Liver (tissue), 9 donors: ENCODE data around the gene HIBADH. TPM values are rescaled to one million over a fixed set of nuclear protein-coding genes. Genes with fewer than 3 reads are reported as not detected.

Experiments used
- DNase-seq: peaks from one replicate; pipeline ENCODE4 v3.0.0-alpha.2; 2017; ENCODE audit warnings: low spot score
- H3K27ac ChIP-seq, 2 donors: one replicate each; pipeline ENCODE4 v1.7.0; 2013; ENCODE audit warnings: inconsistent platforms in 2 of 2, low read length in 2 of 2, control low read depth in 1 of 2, low read depth in 1 of 2, mild to moderate bottlenecking in 1 of 2
- H3K27me3 ChIP-seq, 4 donors: one replicate each; pipeline versions ENCODE4 v1.6.1 to v1.7.0; 2013; ENCODE audit warnings: low read length in 3 of 4, inconsistent platforms in 1 of 4, mild to moderate bottlenecking in 1 of 4, moderate library complexity in 1 of 4; ENCODE audit not compliant: control insufficient read depth in 4 of 4, insufficient read depth in 4 of 4
- H3K36me3 ChIP-seq, 4 donors: one replicate each; pipeline versions ENCODE4 v1.6.1 to v1.7.0; 2013; ENCODE audit warnings: low read length in 3 of 4, mild to moderate bottlenecking in 3 of 4, low read depth in 1 of 4, moderate library complexity in 1 of 4; ENCODE audit not compliant: control insufficient read depth in 4 of 4, insufficient read depth in 3 of 4
- H3K4me1 ChIP-seq, 4 donors: one replicate each; pipeline versions ENCODE4 v1.6.1 to v1.7.0; 2013; ENCODE audit warnings: low read length in 3 of 4, mild to moderate bottlenecking in 3 of 4, moderate library complexity in 1 of 4; ENCODE audit not compliant: control insufficient read depth in 4 of 4, insufficient read depth in 4 of 4
- H3K4me3 ChIP-seq, 3 donors: one replicate each; pipeline versions ENCODE4 v1.6.1 to v1.7.0; 2013; ENCODE audit warnings: low read length in 3 of 3, control low read depth in 1 of 3, low read depth in 1 of 3, mild to moderate bottlenecking in 1 of 3
- H3K9ac ChIP-seq, 2 donors: one replicate each; pipeline ENCODE4 v1.7.0; 2013; ENCODE audit warnings: low read length in 2 of 2, mild to moderate bottlenecking in 2 of 2, moderate library complexity in 2 of 2, control low read depth in 1 of 2, low read depth in 1 of 2
- H3K9me3 ChIP-seq, 4 donors: one replicate each; pipeline versions ENCODE4 v1.6.1 to v1.7.0; 2013; ENCODE audit warnings: low read length in 3 of 4; ENCODE audit not compliant: control insufficient read depth in 4 of 4
- EGR1 ChIP-seq, 2 donors: IDR thresholded peaks; 2 replicates each; pipeline ENCODE4 v1.6.1; 2016 to 2018; ENCODE audit warnings: antibody characterized with exemption in 2 of 2, low read depth in 2 of 2
- FOXA1 ChIP-seq: IDR thresholded peaks from 2 replicates; pipeline ENCODE4 v1.6.1; 2016; ENCODE audit warnings: antibody characterized with exemption
- GABPA ChIP-seq, 2 donors: IDR thresholded peaks in 1 of 2; conservative IDR thresholded peaks in 1 of 2; 2 replicates each; pipeline ENCODE4 v1.6.1; 2016; ENCODE audit warnings: antibody characterized with exemption in 2 of 2, mild to moderate bottlenecking in 1 of 2, moderate library complexity in 1 of 2
- HNF4A ChIP-seq, 2 donors: conservative IDR thresholded peaks; 2 replicates each; pipeline ENCODE4 v1.6.1; 2016; ENCODE audit warnings: antibody characterized with exemption in 2 of 2, mild to moderate bottlenecking in 2 of 2
- HNF4G ChIP-seq: IDR thresholded peaks from 2 replicates; pipeline ENCODE4 v1.6.1; 2016; ENCODE audit warnings: antibody characterized with exemption
- JUND ChIP-seq, 2 donors: IDR thresholded peaks; 2 replicates each; pipeline ENCODE4 v1.6.1; 2016; ENCODE audit warnings: antibody characterized with exemption in 2 of 2
- NR2F2 ChIP-seq: IDR thresholded peaks from 2 replicates; pipeline ENCODE4 v1.6.1; 2016; ENCODE audit warnings: antibody characterized with exemption
- RAD21 ChIP-seq, 2 donors: IDR thresholded peaks; 2 replicates each; pipeline ENCODE4 v1.6.1; 2016; ENCODE audit warnings: antibody characterized with exemption in 2 of 2, mild to moderate bottlenecking in 2 of 2
- RXRA ChIP-seq, 2 donors: IDR thresholded peaks; 2 replicates each; pipeline ENCODE4 v1.6.1; 2017 to 2018; ENCODE audit warnings: antibody characterized with exemption in 2 of 2, mild to moderate bottlenecking in 1 of 2
- SP1 ChIP-seq: IDR thresholded peaks from 2 replicates; pipeline ENCODE4 v1.6.1; 2018; ENCODE audit warnings: antibody characterized with exemption, mild to moderate bottlenecking
- TAF1 ChIP-seq: conservative IDR thresholded peaks from 2 replicates; pipeline ENCODE4 v1.6.1; 2016; ENCODE audit warnings: antibody characterized with exemption, mild to moderate bottlenecking
- YY1 ChIP-seq: IDR thresholded peaks from 2 replicates; pipeline ENCODE4 v1.6.1; 2016; ENCODE audit warnings: antibody characterized with exemption, mild to moderate bottlenecking
- WGBS: extraction: QIAGEN DNeasy Blood & Tissue Kit; methylation state at CpG from one replicate; pipeline ENCODE4 v1.1.7; 2013; 5-methylcytosine and 5-hydroxymethylcytosine counted together
- polyA plus RNA-seq, 2 donors: library from polyadenylated mRNA; stranded (reverse) in 1 of 2; unstranded in 1 of 2; fragments of 200-250 nt in 1 of 2; fragments of >200 nt in 1 of 2; fragmentation: Nextera tagmentation in 1 of 2; extraction: Ambion mirVana in 1 of 2; gene quantifications; one replicate each; pipeline versions ENCODE4 v1.2.1 to v1.2.3, GENCODE V29; 2013 to 2015
- total RNA-seq, 2 donors: library from RNA; depleted of rRNA; stranded (reverse); fragments of >200 nt; gene quantifications; one replicate each; pipeline ENCODE4 v1.2.3, GENCODE V29; 2014
- TF ChIP-seq, protein P1 (sequence below): fragments of 150-350 bp; IDR thresholded peaks from 2 replicates; pipeline ENCODE4 v1.5.1; 2017; ENCODE audit warnings: improper control_type of control experiment, low read depth, low read length; ENCODE audit not compliant: missing input control
- TF ChIP-seq, protein P2 (sequence below): IDR thresholded peaks from 2 replicates; pipeline ENCODE4 v1.6.1; 2016; ENCODE audit warnings: antibody characterized with exemption
- TF ChIP-seq, protein P3 (sequence below): IDR thresholded peaks from 2 replicates; pipeline ENCODE4 v1.6.1; 2016; ENCODE audit warnings: antibody characterized with exemption
- TF ChIP-seq, protein P4 (sequence below): IDR thresholded peaks from 2 replicates; pipeline ENCODE4 v1.6.1; 2016; ENCODE audit warnings: antibody characterized with exemption
- TF ChIP-seq, protein P5 (sequence below): IDR thresholded peaks from 2 replicates; pipeline ENCODE4 v1.6.1; 2016; ENCODE audit warnings: antibody characterized with exemption, mild to moderate bottlenecking
- donor health status: healthy.
- donor health status: healthy.
- donor health status: healthy.
- donor health status: healthy.
- donor health status: healthy.

Gene HIBADH
- total and polyA plus RNA-seq, 4 donors, result 27.7 to 78.9 (median 58.2) TPM

DNA sequence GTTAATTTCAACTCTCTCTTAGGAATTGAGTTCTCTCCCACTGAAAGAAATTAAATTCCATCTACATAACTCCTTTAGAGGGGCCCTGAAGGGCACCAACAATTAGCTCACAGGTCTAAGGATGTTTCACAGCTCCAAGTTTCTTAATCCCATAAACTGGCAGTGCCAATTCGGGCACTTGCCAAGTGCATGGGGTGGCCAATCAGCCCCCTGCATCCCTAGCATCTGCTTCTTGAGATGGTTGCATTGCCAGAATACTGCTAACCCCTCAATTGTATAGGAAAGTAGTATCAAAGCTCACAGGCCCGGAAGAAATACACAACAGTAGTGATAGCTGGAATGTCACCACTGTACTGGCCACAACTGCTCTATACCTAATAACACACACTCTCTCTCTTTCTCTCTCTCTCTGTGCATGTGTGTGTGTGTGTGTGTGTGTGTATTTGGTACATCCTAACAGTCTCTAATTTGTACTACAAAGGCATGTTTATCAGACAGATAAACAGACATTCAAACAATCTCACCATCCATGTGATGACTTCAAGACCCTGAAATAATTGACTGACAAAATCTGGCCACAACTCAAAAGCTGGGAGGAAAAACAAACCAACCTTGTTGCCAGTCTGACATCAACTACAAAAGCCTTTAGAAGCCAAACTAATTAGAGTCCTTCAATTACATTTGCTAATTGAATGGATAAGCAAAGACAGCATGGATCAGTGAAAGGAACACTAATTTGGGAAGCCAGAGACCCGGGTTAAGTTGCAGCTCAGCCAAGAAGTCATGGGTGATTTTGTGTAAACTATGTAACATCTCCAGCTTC lies 27.8 kb downstream of the HIBADH start:
- no peak overlapping the region for H3K9ac ChIP-seq
- H3K27ac ChIP-seq, result no peak overlapping the region
- DNase-seq, result no peak
- H3K9me3 ChIP-seq, result no peaks in the 10 kb centered on the region
- H3K36me3 ChIP-seq, result peaks cover 0 to 5% (median 2%) of the 10 kb centered on the region in 4 donors
- no peak overlapping the region for H3K4me3 ChIP-seq
- WGBS, result 83% methylated on average over 3 of the region's 3 CpGs
- TF ChIP-seq FOXA1, result no peak
- H3K27me3 ChIP-seq, result no peaks in the 10 kb centered on the region
- H3K4me1 ChIP-seq, result peaks cover 0 to 2% (median under 1%) of the 10 kb centered on the region in 4 donors

DNA sequence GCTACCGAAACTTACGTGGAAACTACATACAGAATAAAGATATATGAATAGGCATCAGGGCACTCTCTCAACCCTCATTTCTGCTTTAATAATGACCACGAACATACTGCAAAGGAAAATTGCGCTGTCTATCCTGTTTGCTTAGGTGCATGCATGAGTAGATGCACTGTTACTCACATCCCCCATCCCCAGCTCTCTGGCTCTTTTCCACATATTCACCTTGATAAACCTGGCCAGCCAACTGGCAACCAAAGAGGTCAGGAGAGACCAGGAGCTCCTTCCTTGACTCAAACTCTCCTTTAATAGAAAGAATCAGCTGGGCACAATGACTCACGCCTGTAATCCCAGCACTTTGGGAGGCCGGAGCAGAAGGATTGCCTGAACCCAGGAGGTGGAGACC lies 29.6 kb downstream of the HIBADH start:
- Histone ChIP-seq H3K9me3 (no peaks in the 10 kb centered on the region), H3K4me1 (peaks cover 0 to 2% (median 0%) of the 10 kb centered on the region in 4 donors), H3K27ac (no peak overlapping the region), H3K36me3 (peaks cover 0 to 10% (median 3%) of the 10 kb centered on the region in 4 donors), H3K27me3 (no peaks in the 10 kb centered on the region), H3K4me3 (no peak overlapping the region), H3K9ac (no peak overlapping the region)
- TF ChIP-seq SP1 (no peak), HNF4G (no peak), YY1 (no peak), JUND (IDR thresholded peaks at IDR 0.05) (no peak), EGR1 (IDR thresholded peaks at IDR 0.05; ENCODE audit: low read depth in 2 of 2) (no peak), GABPA (IDR thresholded peaks at IDR 0.05 in 1 of 2, conservative IDR thresholded peaks at IDR 0.05 in 1 of 2) (no peak), NR2F2 (no peak), HNF4A (conservative IDR thresholded peaks at IDR 0.05) (no peak), FOXA1 (no peak), RAD21 (IDR thresholded peaks at IDR 0.05) (no peak), TAF1 (no peak), RXRA (IDR thresholded peaks at IDR 0.05) (no peak)
- TF ChIP-seq, protein P1, sequence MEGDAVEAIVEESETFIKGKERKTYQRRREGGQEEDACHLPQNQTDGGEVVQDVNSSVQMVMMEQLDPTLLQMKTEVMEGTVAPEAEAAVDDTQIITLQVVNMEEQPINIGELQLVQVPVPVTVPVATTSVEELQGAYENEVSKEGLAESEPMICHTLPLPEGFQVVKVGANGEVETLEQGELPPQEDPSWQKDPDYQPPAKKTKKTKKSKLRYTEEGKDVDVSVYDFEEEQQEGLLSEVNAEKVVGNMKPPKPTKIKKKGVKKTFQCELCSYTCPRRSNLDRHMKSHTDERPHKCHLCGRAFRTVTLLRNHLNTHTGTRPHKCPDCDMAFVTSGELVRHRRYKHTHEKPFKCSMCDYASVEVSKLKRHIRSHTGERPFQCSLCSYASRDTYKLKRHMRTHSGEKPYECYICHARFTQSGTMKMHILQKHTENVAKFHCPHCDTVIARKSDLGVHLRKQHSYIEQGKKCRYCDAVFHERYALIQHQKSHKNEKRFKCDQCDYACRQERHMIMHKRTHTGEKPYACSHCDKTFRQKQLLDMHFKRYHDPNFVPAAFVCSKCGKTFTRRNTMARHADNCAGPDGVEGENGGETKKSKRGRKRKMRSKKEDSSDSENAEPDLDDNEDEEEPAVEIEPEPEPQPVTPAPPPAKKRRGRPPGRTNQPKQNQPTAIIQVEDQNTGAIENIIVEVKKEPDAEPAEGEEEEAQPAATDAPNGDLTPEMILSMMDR, result no peak
- TF ChIP-seq, protein P2, sequence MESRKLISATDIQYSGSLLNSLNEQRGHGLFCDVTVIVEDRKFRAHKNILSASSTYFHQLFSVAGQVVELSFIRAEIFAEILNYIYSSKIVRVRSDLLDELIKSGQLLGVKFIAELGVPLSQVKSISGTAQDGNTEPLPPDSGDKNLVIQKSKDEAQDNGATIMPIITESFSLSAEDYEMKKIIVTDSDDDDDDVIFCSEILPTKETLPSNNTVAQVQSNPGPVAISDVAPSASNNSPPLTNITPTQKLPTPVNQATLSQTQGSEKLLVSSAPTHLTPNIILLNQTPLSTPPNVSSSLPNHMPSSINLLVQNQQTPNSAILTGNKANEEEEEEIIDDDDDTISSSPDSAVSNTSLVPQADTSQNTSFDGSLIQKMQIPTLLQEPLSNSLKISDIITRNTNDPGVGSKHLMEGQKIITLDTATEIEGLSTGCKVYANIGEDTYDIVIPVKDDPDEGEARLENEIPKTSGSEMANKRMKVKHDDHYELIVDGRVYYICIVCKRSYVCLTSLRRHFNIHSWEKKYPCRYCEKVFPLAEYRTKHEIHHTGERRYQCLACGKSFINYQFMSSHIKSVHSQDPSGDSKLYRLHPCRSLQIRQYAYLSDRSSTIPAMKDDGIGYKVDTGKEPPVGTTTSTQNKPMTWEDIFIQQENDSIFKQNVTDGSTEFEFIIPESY, result no peak
- TF ChIP-seq, protein P3, sequence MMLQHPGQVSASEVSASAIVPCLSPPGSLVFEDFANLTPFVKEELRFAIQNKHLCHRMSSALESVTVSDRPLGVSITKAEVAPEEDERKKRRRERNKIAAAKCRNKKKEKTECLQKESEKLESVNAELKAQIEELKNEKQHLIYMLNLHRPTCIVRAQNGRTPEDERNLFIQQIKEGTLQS, result no peak
- TF ChIP-seq, protein P4, sequence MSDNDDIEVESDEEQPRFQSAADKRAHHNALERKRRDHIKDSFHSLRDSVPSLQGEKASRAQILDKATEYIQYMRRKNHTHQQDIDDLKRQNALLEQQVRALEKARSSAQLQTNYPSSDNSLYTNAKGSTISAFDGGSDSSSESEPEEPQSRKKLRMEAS, result no peak
- TF ChIP-seq, protein P5, sequence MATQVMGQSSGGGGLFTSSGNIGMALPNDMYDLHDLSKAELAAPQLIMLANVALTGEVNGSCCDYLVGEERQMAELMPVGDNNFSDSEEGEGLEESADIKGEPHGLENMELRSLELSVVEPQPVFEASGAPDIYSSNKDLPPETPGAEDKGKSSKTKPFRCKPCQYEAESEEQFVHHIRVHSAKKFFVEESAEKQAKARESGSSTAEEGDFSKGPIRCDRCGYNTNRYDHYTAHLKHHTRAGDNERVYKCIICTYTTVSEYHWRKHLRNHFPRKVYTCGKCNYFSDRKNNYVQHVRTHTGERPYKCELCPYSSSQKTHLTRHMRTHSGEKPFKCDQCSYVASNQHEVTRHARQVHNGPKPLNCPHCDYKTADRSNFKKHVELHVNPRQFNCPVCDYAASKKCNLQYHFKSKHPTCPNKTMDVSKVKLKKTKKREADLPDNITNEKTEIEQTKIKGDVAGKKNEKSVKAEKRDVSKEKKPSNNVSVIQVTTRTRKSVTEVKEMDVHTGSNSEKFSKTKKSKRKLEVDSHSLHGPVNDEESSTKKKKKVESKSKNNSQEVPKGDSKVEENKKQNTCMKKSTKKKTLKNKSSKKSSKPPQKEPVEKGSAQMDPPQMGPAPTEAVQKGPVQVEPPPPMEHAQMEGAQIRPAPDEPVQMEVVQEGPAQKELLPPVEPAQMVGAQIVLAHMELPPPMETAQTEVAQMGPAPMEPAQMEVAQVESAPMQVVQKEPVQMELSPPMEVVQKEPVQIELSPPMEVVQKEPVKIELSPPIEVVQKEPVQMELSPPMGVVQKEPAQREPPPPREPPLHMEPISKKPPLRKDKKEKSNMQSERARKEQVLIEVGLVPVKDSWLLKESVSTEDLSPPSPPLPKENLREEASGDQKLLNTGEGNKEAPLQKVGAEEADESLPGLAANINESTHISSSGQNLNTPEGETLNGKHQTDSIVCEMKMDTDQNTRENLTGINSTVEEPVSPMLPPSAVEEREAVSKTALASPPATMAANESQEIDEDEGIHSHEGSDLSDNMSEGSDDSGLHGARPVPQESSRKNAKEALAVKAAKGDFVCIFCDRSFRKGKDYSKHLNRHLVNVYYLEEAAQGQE, result no peak
- 81% methylated on average over 6 of the region's 6 CpGs for WGBS
- no peak for DNase-seq
